Neutrophil (primary cell): ENCODE measurements around the gene GABRA5.

Experiments
- H3K27ac ChIP-seq: fragments of 200-600 bp; sonication (generic); 2 replicates; pipeline ENCODE4 v1.5.1; 2016; ENCODE audit warnings: mild to moderate bottlenecking, moderate library complexity
- H3K27me3 ChIP-seq: fragments of 200-600 bp; sonication (generic); 2 replicates; pipeline ENCODE4 v1.6.0; 2016; ENCODE audit warnings: mild to moderate bottlenecking
- H3K36me3 ChIP-seq: fragments of 200-600 bp; sonication (generic); 2 replicates; pipeline ENCODE4 v1.5.1; 2017
- H3K4me1 ChIP-seq, 2 experiments: fragments of 200-600 bp in 1 of 2; sonication (generic) in 1 of 2; 1 replicate in 1 of 2; 2 replicates in 1 of 2; pipeline versions ENCODE4 v1.5.1 to v1.6.1; 2013 to 2016; ENCODE audit warnings: low read depth in 1 of 2, low read length in 1 of 2, mild to moderate bottlenecking in 1 of 2, moderate library complexity in 1 of 2; ENCODE audit not compliant: control insufficient read depth in 1 of 2, insufficient read depth in 1 of 2
- H3K4me3 ChIP-seq, 2 experiments: fragments of 200-600 bp in 1 of 2; sonication (generic) in 1 of 2; 1 replicate in 1 of 2; 2 replicates in 1 of 2; pipeline ENCODE4 v1.5.1; 2013 to 2016; ENCODE audit warnings: low read depth in 1 of 2, low read length in 1 of 2, mild to moderate bottlenecking in 1 of 2, moderate library complexity in 1 of 2
- H3K9me3 ChIP-seq: fragments of 200-600 bp; sonication (generic); 2 replicates; pipeline ENCODE4 v1.5.1; 2016
- TF ChIP-seq, protein P1 (sequence below): fragments of 200-600 bp; sonication (generic); IDR thresholded peaks from 2 replicates; pipeline ENCODE4 v1.5.1; 2016; ENCODE audit warnings: antibody characterized with exemption

Gene GABRA5

DNA sequence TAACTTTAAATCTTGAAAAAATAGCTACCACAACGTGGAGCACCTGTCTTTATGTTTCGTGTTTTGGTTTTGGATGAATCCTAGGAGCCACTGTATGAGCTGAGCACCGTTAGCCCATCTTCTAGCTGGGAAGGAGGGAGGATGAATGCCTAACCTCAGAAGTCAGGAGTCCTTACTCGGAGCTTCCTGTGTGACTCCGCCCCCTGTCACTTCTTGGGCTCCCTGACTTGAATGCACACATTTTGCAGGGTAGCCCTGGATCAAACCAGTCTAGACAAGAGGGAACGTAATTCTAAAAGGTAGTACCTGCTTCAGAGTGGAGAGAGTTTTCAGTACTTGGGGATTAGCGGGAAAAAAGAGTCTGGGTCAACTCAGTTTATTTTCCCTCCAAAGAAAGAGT, 5.3 kb downstream of the GABRA5 start:
- no peak overlapping the region for H3K4me3 ChIP-seq
- H3K9me3 ChIP-seq: no peaks in the 10 kb centered on the region
- H3K27ac ChIP-seq: no peak overlapping the region
- no peaks in the 10 kb centered on the region for H3K36me3 ChIP-seq
- no peaks in the 10 kb centered on the region for H3K4me1 ChIP-seq
- H3K27me3 ChIP-seq: peaks cover 35% of the 10 kb centered on the region
- TF ChIP-seq, protein P1, sequence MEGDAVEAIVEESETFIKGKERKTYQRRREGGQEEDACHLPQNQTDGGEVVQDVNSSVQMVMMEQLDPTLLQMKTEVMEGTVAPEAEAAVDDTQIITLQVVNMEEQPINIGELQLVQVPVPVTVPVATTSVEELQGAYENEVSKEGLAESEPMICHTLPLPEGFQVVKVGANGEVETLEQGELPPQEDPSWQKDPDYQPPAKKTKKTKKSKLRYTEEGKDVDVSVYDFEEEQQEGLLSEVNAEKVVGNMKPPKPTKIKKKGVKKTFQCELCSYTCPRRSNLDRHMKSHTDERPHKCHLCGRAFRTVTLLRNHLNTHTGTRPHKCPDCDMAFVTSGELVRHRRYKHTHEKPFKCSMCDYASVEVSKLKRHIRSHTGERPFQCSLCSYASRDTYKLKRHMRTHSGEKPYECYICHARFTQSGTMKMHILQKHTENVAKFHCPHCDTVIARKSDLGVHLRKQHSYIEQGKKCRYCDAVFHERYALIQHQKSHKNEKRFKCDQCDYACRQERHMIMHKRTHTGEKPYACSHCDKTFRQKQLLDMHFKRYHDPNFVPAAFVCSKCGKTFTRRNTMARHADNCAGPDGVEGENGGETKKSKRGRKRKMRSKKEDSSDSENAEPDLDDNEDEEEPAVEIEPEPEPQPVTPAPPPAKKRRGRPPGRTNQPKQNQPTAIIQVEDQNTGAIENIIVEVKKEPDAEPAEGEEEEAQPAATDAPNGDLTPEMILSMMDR: no peak

DNA sequence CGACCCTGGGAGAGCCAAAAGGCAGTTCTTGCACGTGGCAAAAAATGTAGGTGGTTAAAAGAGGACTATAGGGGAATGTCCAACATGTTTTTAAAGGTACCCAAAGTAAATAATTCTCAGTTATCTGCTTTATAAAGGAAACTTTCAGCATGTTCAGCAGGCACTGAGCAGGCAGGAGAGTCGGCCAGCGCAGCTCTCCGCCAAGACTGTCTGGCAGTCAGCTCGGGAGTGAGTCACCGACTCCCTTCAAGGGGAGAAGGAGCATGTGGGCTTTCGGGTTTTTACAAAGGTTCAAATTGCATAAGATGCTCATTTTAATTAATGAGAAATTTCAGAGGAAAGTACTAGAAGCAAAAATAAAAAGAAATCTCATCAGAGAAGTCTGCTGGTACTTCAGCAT, 7.0 kb downstream of the GABRA5 start:
- no peak overlapping the region for H3K4me3 ChIP-seq
- H3K27me3 ChIP-seq: peaks cover 18% of the 10 kb centered on the region
- no peak overlapping the region for H3K27ac ChIP-seq
- no peaks in the 10 kb centered on the region for H3K4me1 ChIP-seq
- no peaks in the 10 kb centered on the region for H3K36me3 ChIP-seq
- no peaks in the 10 kb centered on the region for H3K9me3 ChIP-seq
- TF ChIP-seq, protein P1: no peak

DNA sequence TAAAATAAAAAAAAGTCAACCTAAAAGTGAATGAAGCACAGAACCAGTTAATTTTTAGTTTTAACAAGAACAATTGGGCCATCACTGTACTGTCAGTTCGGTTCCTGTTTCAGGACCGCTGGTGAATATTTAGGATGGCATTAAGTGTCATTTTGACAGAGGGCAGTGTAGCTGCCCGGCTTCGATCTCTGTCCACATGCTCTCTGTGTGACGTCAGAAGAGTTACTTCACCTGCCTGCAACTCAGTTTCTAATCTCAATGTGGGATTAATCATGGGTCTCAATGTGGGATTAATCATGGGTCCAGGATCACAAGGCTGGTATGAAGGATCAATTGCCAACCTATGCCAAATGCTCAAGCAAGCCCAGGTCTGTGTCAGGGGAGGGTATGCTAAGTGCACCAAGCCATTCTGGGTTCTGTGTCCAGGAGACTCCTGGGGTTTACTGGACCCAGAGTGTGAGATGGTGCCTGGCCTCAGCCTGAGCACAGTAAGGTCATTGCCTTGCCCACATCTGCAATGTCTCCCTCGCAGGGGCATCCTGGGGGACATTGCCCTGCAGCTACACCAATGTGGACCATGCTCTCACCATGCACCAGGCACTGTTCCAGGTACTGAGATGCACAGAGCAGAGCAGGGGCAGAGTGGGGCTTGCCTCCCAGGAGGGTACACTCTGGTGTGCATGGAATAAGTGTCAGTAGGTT, 8.1 kb downstream of the GABRA5 start:
- TF ChIP-seq, protein P1: no peak
- Histone ChIP-seq H3K27me3 (peaks cover 8% of the 10 kb centered on the region), H3K4me3 (no peak overlapping the region), H3K9me3 (no peaks in the 10 kb centered on the region), H3K36me3 (no peaks in the 10 kb centered on the region), H3K27ac (no peak overlapping the region), H3K4me1 (no peaks in the 10 kb centered on the region)

DNA sequence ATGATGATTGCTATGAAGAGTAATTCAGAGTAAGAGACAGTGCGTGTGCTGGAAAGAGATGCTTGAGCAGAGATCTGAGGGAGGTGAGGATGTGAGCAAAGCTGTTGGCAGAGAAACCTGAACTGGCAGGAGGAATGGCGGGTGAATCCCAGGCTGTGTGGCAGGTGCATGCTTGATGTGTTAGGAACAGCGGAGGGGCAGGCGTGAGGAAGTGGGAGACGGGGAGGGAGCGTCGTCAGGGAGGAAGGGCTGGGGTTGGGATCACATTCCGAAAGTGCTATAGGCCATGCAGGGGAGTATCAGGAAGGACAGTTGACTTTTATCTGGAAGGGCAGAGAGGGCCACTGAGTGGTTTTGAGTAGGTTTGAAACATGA, 8.6 kb downstream of the GABRA5 start:
- peaks cover 2% of the 10 kb centered on the region for H3K27me3 ChIP-seq
- no peak overlapping the region for H3K4me3 ChIP-seq
- no peaks in the 10 kb centered on the region for H3K4me1 ChIP-seq
- H3K36me3 ChIP-seq: no peaks in the 10 kb centered on the region
- no peaks in the 10 kb centered on the region for H3K9me3 ChIP-seq
- TF ChIP-seq, protein P1: no peak
- H3K27ac ChIP-seq: no peak overlapping the region

DNA sequence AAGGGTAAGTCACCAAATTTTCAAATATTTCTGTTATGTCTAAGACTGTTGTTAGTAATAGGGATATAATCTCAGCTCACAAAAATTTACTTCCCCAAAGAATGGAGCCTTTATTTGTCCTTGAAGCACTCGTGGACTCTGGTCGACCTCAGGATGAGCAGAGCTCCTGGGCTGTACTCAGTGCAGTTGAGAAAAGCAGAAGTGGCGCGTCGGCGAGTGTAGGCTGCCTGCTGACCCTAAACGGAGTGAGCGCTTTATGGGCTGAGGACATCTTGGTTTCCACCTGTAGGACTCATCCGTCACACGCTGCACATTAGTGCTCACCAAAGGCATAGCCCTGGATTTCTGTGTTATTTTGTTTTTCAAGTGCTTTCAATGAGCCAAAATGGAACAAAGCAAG, 11.0 kb downstream of the GABRA5 start:
- Histone ChIP-seq H3K9me3 (no peaks in the 10 kb centered on the region), H3K27ac (no peak overlapping the region), H3K4me1 (no peaks in the 10 kb centered on the region), H3K4me3 (no peak overlapping the region), H3K36me3 (no peaks in the 10 kb centered on the region), H3K27me3 (no peaks in the 10 kb centered on the region)
- TF ChIP-seq, protein P1: no peak

DNA sequence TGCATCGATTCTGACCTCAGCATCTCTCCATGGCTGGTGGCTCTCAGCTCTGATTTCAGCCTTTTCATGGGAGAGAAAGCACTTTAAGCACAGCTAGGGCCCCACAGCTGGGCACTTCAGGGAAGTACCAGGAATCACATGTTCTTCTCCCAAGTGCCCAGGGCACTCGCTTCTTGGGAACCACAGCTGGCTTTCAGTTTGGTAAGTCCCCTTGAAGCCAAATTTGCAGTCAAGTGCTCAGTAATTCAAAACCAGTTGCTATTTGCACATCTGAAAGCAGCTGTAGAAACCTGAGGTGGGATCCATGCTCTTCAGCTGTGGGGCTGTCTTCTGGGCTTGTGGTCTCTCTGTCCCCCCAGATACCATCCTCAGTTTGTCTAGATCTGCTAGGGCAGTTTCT, 12.8 kb downstream of the GABRA5 start:
- H3K27ac ChIP-seq: no peak overlapping the region
- no peak overlapping the region for H3K4me3 ChIP-seq
- TF ChIP-seq, protein P1: no peak
- no peaks in the 10 kb centered on the region for H3K9me3 ChIP-seq
- no peaks in the 10 kb centered on the region for H3K27me3 ChIP-seq
- no peaks in the 10 kb centered on the region for H3K36me3 ChIP-seq
- H3K4me1 ChIP-seq: no peaks in the 10 kb centered on the region
